SKM-1 (cell line): ENCODE results near the gene IL3RA.

Experiments
- DNase-seq: peaks from one replicate; lab custom pipeline; 2025; ENCODE audit not compliant: unreplicated experiment; lab: John Stamatoyannopoulos, UW

The IL3RA gene

GRCh38 chrX:1384658-1385252, 48.2 kb downstream of the IL3RA start:
- DNase-seq: no peak

DNA sequence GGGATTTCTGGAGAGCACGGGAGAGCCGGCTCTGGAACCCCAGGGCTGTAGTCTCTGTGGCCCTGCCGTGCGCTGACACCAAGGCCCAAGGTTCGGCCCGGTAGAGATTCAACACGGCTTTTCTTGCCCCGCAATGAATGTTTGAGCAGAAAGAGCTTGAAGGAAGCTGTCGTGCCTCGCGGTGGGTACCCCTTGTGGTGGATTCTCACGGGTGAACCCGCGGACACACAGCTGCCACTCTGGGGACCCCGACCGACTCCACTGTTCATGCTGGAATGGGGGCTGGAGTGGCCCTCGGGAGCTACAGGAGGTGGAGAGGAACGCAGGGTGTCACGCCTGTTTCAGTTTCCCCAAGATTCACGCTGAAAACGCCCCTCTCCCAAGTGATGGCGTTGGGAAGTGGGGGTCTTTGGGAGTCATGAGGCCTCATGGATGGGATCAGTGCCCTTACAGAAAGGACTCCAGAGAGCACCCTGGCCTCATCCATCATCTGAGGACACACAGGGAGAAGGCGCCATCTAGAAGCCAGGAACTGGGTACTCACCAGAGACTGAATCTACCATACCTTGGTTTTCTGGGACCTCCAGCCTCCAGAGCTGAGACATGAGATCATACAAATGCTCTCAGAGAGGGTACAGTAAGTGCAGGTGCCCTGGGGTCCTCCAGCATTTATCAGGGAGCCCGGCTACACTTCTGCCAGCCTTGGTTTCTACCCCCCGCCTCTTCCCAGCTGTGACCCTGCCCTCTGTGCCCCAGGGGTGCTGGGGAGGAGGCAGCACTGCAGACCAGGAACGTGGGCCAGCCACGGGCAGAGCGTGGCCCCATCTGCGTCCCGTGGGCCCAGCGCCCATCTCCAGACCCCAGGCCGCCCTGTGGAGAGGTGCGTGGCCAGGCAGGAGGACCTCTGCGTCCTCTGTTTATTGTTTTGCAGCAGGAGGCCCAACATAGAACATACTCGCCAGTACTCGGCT, 49.0 kb downstream of the IL3RA start:
- DNase-seq: no peak

DNA sequence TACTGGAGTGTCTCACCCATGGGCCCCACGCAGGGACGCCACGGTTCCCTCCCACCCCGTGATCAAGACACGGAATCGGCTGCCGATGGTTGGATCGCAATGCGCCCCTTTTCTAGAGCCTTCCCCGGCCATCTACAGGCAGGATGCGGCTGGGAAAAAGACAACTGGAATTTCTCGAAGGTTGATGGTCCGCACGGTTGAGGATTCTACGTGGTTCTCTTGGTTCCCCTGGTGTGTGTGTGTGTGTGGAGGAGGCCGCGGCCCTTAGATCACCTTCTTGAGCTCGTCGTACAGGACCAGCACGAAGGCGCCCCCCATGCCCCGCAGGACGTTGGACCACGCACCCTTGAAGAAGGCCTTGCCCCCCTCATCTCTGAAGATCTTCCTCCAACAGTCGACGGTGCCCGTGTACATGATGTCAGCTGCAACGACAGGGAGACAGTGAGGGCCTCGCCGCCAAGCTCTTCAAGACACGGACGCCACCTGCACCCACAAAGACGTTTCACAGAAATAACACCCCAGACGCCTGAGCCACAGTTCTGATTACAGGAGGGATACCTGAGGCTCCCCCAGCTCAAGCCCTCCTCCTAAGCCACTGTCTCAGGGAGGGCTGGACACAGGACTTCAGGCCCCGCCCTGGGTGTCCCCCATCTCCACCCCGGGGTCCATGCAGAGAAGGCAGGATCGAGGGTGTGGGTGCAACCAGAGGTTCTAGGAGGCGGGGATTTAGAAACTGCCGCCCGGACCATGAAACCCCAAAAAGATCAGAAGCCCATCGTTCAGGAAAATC, 49.9 kb downstream of the IL3RA start:
- DNase-seq: no peak

GRCh38 chrX:1387141-1387776, 50.7 kb downstream of the IL3RA start:
- no peak for DNase-seq

DNA sequence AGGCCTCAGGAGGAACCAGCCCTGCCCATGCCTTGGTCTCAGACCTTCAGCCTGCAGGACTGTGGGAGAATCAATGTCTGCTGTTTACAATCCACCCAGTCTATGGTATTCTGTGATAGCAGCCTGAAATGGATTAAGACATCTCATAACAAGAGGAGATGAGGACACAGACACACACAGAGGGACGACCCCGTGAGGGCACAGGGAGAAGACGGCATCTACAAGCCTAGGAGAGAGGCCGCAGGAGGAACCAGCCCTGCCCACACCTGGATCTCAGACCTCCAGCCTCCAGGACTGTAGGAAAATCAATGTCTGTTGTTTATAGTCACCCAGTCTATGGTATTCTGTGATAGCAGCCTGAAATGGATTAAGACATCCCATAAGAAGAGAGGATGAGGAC, 52.1 kb downstream of the IL3RA start:
- DNase-seq: no peak

DNA sequence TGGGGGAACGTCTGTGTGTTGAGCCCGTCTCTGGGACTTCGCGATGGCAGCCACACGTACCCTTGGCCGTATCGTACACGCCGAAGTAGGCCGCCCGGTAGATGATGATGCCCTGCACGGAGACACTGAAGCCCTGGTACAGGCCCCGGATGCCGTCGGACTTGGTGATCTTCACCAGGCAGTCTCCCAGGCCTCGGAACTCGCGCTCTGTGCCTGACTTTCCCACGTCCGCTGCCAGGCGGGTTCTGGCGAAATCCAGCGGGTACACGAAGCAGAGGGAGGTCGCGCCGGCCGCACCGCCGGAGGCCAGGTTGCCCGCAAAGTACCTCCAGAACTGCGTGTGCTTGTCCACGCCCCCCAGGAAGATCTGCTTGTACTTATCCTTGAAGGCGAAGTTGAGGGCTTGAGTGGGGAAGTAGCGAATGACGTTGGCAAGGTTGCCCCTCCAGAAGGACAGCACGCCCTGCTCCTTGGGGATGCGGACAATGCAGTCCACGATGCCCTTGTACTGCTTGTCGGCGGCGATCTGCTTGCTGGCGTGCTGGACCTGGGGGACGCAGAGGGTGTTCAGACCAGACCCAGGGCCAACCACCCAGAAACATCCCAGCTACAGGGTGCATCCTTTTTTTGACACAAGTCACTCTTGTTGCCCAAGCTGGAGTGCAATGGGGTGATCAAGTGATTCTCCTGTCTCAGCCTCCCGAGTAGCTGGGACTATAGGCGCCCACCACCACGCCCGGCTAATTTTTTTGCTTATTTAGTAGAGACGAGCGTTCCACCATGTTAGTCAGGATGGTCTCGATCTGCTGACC, 52.8 kb downstream of the IL3RA start:
- DNase-seq: no peak

DNA sequence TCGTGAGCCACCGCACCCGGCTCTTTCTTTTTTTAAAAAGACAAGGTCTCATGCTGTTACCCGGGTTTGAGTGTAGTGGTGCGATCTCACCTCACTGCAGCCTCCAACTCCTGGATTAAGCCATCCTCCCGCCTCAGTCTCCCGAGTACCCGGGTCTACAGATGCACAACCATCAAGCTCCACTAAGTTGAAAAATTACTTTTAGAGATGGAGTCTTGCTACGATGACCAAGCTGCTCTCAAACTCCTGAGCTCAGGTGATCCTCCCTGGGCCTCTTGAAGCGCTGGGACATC, 53.4 kb downstream of the IL3RA start:
- no peak for DNase-seq

- DNase-seq: no peak
Measured at GRCh38 chrX:1390621-1391369, 54.2 kb downstream of the IL3RA start.

DNA sequence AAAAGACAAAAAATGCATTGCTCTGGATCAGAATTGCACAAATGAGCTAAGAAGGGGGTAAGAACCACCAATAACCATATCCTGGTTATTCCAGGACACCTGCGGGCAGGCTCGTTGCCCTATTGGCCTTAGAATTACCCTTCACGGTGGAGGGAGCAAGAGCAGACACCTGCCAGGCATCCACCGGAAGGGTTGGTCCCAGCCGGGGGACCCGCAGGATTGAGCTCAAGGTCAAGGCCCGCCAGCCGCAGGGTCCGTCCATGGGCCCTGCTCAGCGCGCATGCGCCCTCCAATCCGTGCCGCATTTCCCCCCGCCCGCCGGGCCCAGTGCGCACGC, 54.8 kb downstream of the IL3RA start:
- no peak for DNase-seq

DNA sequence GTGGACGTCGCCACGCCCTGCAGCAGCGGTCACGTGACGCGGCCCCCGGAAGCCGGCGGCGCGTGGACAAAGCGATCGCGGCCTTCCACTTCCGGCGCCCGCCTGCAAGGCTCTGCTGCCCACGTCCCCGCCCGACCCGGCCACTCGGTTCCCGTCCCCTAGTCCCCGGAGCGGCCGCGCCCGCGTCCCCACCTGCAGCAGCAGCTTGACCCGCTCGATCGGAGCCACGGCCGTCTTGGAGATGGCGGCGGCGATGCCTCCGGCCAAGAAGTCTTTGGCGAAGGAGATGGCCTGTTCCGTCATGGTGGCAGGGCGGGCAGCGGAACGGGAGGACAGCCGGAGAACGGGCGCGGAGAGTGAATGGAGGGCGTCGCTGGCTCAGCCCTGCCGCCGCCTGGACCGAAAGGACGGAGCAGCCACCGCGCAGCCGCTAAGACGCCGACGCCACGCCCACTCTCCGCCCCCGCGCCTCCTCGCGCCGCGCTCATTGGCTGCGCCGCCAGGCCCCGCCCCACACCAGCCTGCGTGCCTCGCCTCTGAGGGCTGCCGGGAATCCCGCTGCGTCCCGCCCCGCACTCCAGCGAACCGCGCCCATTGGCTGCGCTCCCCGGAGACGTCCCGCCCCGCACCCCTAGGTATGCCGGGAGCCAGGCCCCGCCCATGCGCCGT, 55.3 kb downstream of the IL3RA start, which contains the start of gene SLC25A6:
TSS of gene SLC25A6 (minus strand) at position 407 of the 669 bp plus-strand sequence. CDS start at position 303, 104 bp downstream.
- DNase-seq: no peak

DNA sequence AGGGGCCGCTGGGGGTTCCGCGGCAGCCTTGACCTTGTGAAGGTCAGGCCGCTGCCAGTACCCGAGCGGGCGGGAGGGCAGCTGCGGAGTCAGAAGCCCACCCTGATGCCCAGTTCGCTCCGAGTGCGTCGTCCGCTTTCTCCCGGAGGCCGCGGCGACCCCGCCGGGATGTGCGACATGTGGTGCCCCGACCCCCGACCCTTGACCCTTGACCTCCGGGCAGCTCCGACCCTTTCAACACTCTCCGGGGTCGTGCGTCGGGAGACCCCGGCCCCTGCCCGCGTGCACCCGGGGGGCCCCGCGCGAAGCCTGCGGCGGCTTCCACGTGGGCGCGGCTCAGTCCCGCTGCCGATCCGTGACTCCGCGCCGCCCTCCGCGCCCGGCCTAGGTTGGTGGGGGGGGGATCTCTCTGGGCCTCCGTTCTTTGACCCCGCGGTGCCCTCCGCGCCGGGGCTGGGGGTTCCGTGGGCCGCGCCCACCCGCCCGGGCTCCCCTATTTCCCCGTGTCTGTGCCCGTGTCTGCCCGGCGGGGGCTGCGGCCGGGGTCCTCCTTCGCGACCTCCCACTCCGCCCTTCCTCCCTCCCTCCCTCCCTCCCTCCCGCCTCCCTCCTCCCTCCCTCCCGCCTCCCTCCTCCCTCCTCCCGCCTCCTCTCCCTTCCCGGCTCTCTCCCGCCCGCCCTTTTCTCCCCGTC, 55.9 kb downstream of the IL3RA start:
- no peak for DNase-seq

- no peak for DNase-seq
Measured at GRCh38 chrX:1393871-1394615, 57.5 kb downstream of the IL3RA start.

- no peak for DNase-seq
Measured at GRCh38 chrX:1394731-1395501, 58.3 kb downstream of the IL3RA start.

- DNase-seq: no peak
Measured at GRCh38 chrX:1395646-1396216, 59.1 kb downstream of the IL3RA start.

GRCh38 chrX:1397001-1397400, 60.4 kb downstream of the IL3RA start:
- DNase-seq: no peak

DNA sequence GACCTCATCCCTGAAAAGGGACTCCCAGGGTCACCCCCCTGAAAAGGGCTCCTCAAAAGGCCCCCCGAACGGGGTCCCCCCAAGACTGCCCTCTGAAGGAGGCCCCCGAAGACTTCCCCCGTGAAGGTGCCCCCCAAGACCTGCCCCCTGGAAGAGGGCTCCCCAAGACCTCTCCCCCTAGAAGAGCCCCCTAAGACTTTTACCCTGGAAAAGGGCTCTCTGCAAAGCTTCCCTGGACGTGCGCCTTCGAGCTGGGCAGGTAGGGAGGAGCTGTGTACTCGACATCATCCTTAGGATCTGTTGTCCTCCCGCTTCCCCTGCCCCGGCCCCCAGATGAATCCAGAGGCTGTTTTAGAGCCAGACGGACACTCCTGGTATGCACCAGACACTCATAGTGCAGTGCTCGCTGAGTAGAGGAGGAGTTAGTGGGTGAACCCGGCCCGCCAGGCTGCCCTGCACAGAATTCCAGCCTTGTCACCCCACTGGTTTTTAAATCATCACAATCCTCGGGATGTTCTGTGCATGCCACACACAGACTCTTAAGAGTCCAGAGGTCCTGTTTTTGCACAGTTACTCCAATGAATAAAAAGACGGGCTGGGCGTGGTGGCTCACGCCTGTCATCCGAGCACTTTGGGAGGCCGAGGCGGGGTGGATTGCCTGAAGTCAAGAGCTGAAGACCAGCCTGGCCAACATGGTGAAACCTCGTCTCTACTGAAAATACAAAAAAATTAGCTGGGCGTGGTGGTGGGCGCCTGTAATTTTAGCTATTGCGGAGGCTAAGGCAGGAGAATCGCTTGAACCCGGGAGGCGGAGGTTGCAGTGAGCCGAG, 61.1 kb downstream of the IL3RA start:
- no peak for DNase-seq
